H9 (cell line): ENCODE data around the gene MNX1. TPM values are rescaled to one million over a fixed set of nuclear protein-coding genes. Genes with fewer than 3 reads are reported as not detected.

Experiments
- DNase-seq: peaks from one replicate; pipeline ENCODE4 v3.0.0-alpha.2; 2017
- H2AFZ ChIP-seq: one replicate; pipeline ENCODE4 v1.6.1; 2013; ENCODE audit warnings: mild to moderate bottlenecking, low read length, control low read depth, moderate library complexity
- H2AK5ac ChIP-seq: 2 replicates; pipeline ENCODE4 v1.6.1; 2013; ENCODE audit warnings: low read length, control low read depth, mixed read lengths; ENCODE audit not compliant: insufficient read length
- H2BK120ac ChIP-seq: one replicate; pipeline ENCODE4 v1.6.1; 2013; ENCODE audit warnings: low read depth, mild to moderate bottlenecking, low read length, control low read depth, inconsistent platforms; ENCODE audit not compliant: poor library complexity, severe bottlenecking
- H2BK12ac ChIP-seq: 2 replicates; pipeline ENCODE4 v1.6.1; 2013; ENCODE audit warnings: low read length, control low read depth, mixed read lengths, low read depth; ENCODE audit not compliant: insufficient read length
- H2BK15ac ChIP-seq: 2 replicates; pipeline ENCODE4 v1.6.1; 2013; ENCODE audit warnings: low read depth, low read length, control low read depth
- H2BK20ac ChIP-seq: one replicate; pipeline ENCODE4 v1.6.1; 2013; ENCODE audit warnings: low read depth, mild to moderate bottlenecking, low read length, control low read depth, inconsistent platforms; ENCODE audit not compliant: poor library complexity, severe bottlenecking
- H2BK5ac ChIP-seq: 2 replicates; pipeline ENCODE4 v1.6.1; 2013; ENCODE audit warnings: low read length, control low read depth, mixed read lengths; ENCODE audit not compliant: insufficient read length
- H3K14ac ChIP-seq: 2 replicates; pipeline ENCODE4 v1.6.1; 2013; ENCODE audit warnings: low read length, control low read depth; ENCODE audit not compliant: insufficient read depth
- H3K18ac ChIP-seq: 2 replicates; pipeline ENCODE4 v1.6.1; 2013; ENCODE audit warnings: low read depth, mild to moderate bottlenecking, mixed read lengths, low read length, control low read depth; ENCODE audit not compliant: insufficient read length
- H3K23ac ChIP-seq: 2 replicates; pipeline ENCODE4 v1.6.1; 2013; ENCODE audit warnings: low read length, control low read depth, mixed read lengths, low read depth; ENCODE audit not compliant: insufficient read length
- H3K23me2 ChIP-seq: 2 replicates; pipeline ENCODE4 v1.6.1; 2013; ENCODE audit warnings: low read depth, mild to moderate bottlenecking, mixed read lengths, low read length, control low read depth; ENCODE audit not compliant: insufficient read length, poor library complexity, severe bottlenecking
- H3K27ac ChIP-seq: 2 replicates; pipeline ENCODE4 v1.5.1; 2013; ENCODE audit warnings: low read length, control low read depth, mixed read lengths, low read depth; ENCODE audit not compliant: insufficient read length
- H3K27me3 ChIP-seq: 2 replicates; pipeline ENCODE4 v1.6.1; 2013; ENCODE audit warnings: low read length, control low read depth, inconsistent platforms; ENCODE audit not compliant: insufficient read depth
- H3K4ac ChIP-seq: 2 replicates; pipeline ENCODE4 v1.6.1; 2013; ENCODE audit warnings: low read depth, mild to moderate bottlenecking, control low read depth, inconsistent platforms, low read length, moderate library complexity
- H3K4me1 ChIP-seq: 2 replicates; pipeline ENCODE4 v1.6.1; 2013; ENCODE audit warnings: low read length, control low read depth, inconsistent platforms; ENCODE audit not compliant: insufficient read depth
- H3K4me2 ChIP-seq: 2 replicates; pipeline ENCODE4 v1.6.1; 2013; ENCODE audit warnings: low read length, control low read depth, mixed read lengths; ENCODE audit not compliant: insufficient read length, insufficient read depth
- H3K56ac ChIP-seq: 2 replicates; pipeline ENCODE4 v1.6.1; 2013; ENCODE audit warnings: low read depth, mild to moderate bottlenecking, mixed read lengths, low read length, control low read depth; ENCODE audit not compliant: insufficient read length
- H3K79me1 ChIP-seq: 2 replicates; pipeline ENCODE4 v1.6.1; 2013; ENCODE audit warnings: low read depth, mild to moderate bottlenecking, moderate library complexity, low read length, control low read depth, inconsistent platforms; ENCODE audit not compliant: insufficient read depth, poor library complexity, severe bottlenecking
- H3K79me2 ChIP-seq: 2 replicates; pipeline ENCODE4 v1.6.1; 2013; ENCODE audit warnings: low read length, control low read depth, inconsistent platforms; ENCODE audit not compliant: insufficient read depth
- H3K9ac ChIP-seq: 2 replicates; pipeline ENCODE4 v1.6.1; 2013; ENCODE audit warnings: low read length, control low read depth, mixed read lengths; ENCODE audit not compliant: insufficient read length; ENCODE audit errors: extremely low read depth
- H3K9me3 ChIP-seq: one replicate; pipeline ENCODE4 v1.6.1; 2013; ENCODE audit warnings: low read depth, low read length, inconsistent platforms; ENCODE audit not compliant: control insufficient read depth
- H3T11ph ChIP-seq: one replicate; pipeline ENCODE4 v1.6.1; 2013; ENCODE audit warnings: mild to moderate bottlenecking, low read length, control low read depth, inconsistent platforms
- H4K20me1 ChIP-seq: one replicate; pipeline ENCODE4 v1.6.1; 2013; ENCODE audit not compliant: control insufficient read depth, insufficient read length, insufficient read depth
- H4K5ac ChIP-seq: 2 replicates; pipeline ENCODE4 v1.6.1; 2013; ENCODE audit warnings: low read depth, mild to moderate bottlenecking, mixed read lengths, low read length, control low read depth; ENCODE audit not compliant: insufficient read length
- H4K8ac ChIP-seq: replicated peaks from 2 replicates; pipeline ENCODE4 v1.6.1; 2013; ENCODE audit warnings: low read length, control low read depth, mixed read lengths, low read depth; ENCODE audit not compliant: insufficient read length
- H4K91ac ChIP-seq: 2 replicates; pipeline ENCODE4 v1.6.1; 2013; ENCODE audit warnings: low read depth, mild to moderate bottlenecking, moderate library complexity, mixed read lengths, low read length, control low read depth; ENCODE audit not compliant: insufficient read length
- H3K27ac Mint-ChIP-seq, 3 experiments: 2 replicates in 2 of 3; 3 replicates in 1 of 3; pipeline ENCODE4 v1.8.0; 2020 to 2021; ENCODE audit warnings: mixed read lengths in 3 of 3, mild to moderate bottlenecking in 1 of 3, moderate library complexity in 1 of 3
- H3K27me3 Mint-ChIP-seq: 2 replicates; pipeline ENCODE4 v1.8.0; 2021; ENCODE audit warnings: low read depth, mild to moderate bottlenecking, moderate library complexity, mixed read lengths
- H3K36me3 Mint-ChIP-seq, 3 experiments: 2 replicates in 2 of 3; 3 replicates in 1 of 3; pipeline ENCODE4 v1.8.0; 2020 to 2021; ENCODE audit warnings: low read depth in 3 of 3, mixed read lengths in 3 of 3; ENCODE audit not compliant: insufficient read depth in 1 of 3
- H3K4me1 Mint-ChIP-seq, 2 experiments: 2 replicates each; pipeline ENCODE4 v1.8.0; 2020; ENCODE audit warnings: mixed read lengths in 2 of 2
- H3K4me3 Mint-ChIP-seq, 2 experiments: 2 replicates in 1 of 2; 3 replicates in 1 of 2; pipeline ENCODE4 v1.8.0; 2020 to 2021; ENCODE audit warnings: mild to moderate bottlenecking in 2 of 2, mixed read lengths in 2 of 2, moderate library complexity in 1 of 2
- H3K9me3 Mint-ChIP-seq, 2 experiments: 2 replicates in 1 of 2; 3 replicates in 1 of 2; pipeline ENCODE4 v1.8.0; 2020; ENCODE audit warnings: mild to moderate bottlenecking in 2 of 2, mixed read lengths in 2 of 2, moderate library complexity in 1 of 2
- CTCF ChIP-seq: fragments of 200-600 bp; sonication (generic); conservative IDR thresholded peaks from 3 replicates; pipeline ENCODE4 v1.8.0; 2021; ENCODE audit warnings: antibody characterized with exemption, mild to moderate bottlenecking
- WGBS: extraction: QIAGEN DNeasy Blood & Tissue Kit; methylation state at CpG from one replicate; pipeline ENCODE4 v1.1.7; 2013; ENCODE audit warnings: missing lambda C conversion rate, low lambda C conversion rate, mixed read lengths; ENCODE audit not compliant: insufficient read length; ENCODE audit errors: extremely low coverage; 5-methylcytosine and 5-hydroxymethylcytosine counted together
- total RNA-seq: library from RNA; stranded (reverse); gene quantifications from 2 replicates; pipeline ENCODE4 v1.2.1, GENCODE V29; 2021

Gene MNX1
- total RNA-seq, 1 experiment from 2014 or later, result not detected

- H3T11ph ChIP-seq, result no peak overlapping the region
- no peak overlapping the region for H4K8ac ChIP-seq
- no peak overlapping the region for H4K91ac ChIP-seq
- H3K9ac ChIP-seq, result no peak overlapping the region
- no peaks in the 10 kb centered on the region for H3K36me3 Mint-ChIP-seq
- no peak overlapping the region for H2AFZ ChIP-seq
- H3K4me1 Mint-ChIP-seq, result no peaks in the 10 kb centered on the region
- H3K27ac Mint-ChIP-seq, result no peak overlapping the region
- TF ChIP-seq CTCF, result no peak
- H3K23me2 ChIP-seq, result no peaks in the 10 kb centered on the region
- no peaks in the 10 kb centered on the region for H3K4me1 ChIP-seq
- no peak overlapping the region for H2BK15ac ChIP-seq
- no peaks in the 10 kb centered on the region for H3K9me3 Mint-ChIP-seq
- H3K4me2 ChIP-seq, result no peak overlapping the region
- H3K27me3 Mint-ChIP-seq, result peaks cover 26% of the 10 kb centered on the region
- H2AK5ac ChIP-seq, result no peak overlapping the region
- DNase-seq, result no peak
- no peak overlapping the region for H3K14ac ChIP-seq
- no peaks in the 10 kb centered on the region for H3K27me3 ChIP-seq
- H3K56ac ChIP-seq, result no peak overlapping the region
- no peaks in the 10 kb centered on the region for H3K79me1 ChIP-seq
- H3K4ac ChIP-seq, result no peak overlapping the region
- H4K20me1 ChIP-seq, result no peaks in the 10 kb centered on the region
- no peak overlapping the region for H2BK120ac ChIP-seq
- no peak overlapping the region for H2BK12ac ChIP-seq
- WGBS, result no CpG with 5 or more reads among the region's 5 CpGs
- no peak overlapping the region for H3K27ac ChIP-seq
- H3K23ac ChIP-seq, result no peak overlapping the region
- no peak overlapping the region for H3K18ac ChIP-seq
- H2BK20ac ChIP-seq, result no peak overlapping the region
- H3K4me3 Mint-ChIP-seq, result no peak overlapping the region
- H3K79me2 ChIP-seq, result no peaks in the 10 kb centered on the region
- H3K9me3 ChIP-seq, result no peaks in the 10 kb centered on the region
- H2BK5ac ChIP-seq, result no peak overlapping the region
- no peak overlapping the region for H4K5ac ChIP-seq
These were observed 42.7 kb upstream of the MNX1 start for GRCh38 chr7:157053118-157053517.
